K562 (cell line): ENCODE measurements around the gene LEPROT. TPM values are rescaled to one million over a fixed set of nuclear protein-coding genes. Genes with fewer than 3 reads are reported as not detected.

ENCODE experiments used
- CHD7 ChIP-seq: fragments of 200-600 bp; sonication (generic); IDR thresholded peaks from one replicate; pipeline ENCODE4 v1.6.1; 2012; ENCODE audit warnings: mild to moderate bottlenecking, low read depth, low read length, inconsistent platforms
- CREM ChIP-seq: IDR thresholded peaks from 2 replicates; pipeline ENCODE4 v1.6.1; 2014; ENCODE audit warnings: antibody characterized with exemption, low read depth
- JUN ChIP-seq, 2 experiments: sonication (generic) in 1 of 2; formaldehyde crosslinking in 1 of 2; IDR thresholded peaks; 2 replicates each; pipeline versions ENCODE4 v1.6.1 to v1.8.0; 2012 to 2022; ENCODE audit warnings: borderline replicate concordance in 2 of 2, mild to moderate bottlenecking in 2 of 2, improper control_type of control experiment in 1 of 2, low read depth in 1 of 2, low read length in 1 of 2, missing genetic modification reagents in 1 of 2
- XRCC4 ChIP-seq: IDR thresholded peaks from one replicate; pipeline ENCODE4 v1.6.1; 2011; ENCODE audit not compliant: insufficient read depth, insufficient read length; ENCODE audit errors: extremely low read depth
- ZFP91 ChIP-seq: sonication (generic); formaldehyde crosslinking; IDR thresholded peaks from 2 replicates; pipeline ENCODE4 v1.8.0; 2022; ENCODE audit warnings: mild to moderate bottlenecking, missing genetic modification reagents
- ZFX ChIP-seq: sonication (generic); formaldehyde crosslinking; IDR thresholded peaks from 2 replicates; pipeline ENCODE4 v1.8.0; 2022; ENCODE audit warnings: mild to moderate bottlenecking, missing genetic modification reagents, moderate library complexity
- ZKSCAN8 ChIP-seq: fragments of 200-800 bp; sonication (Bioruptor generic); IDR thresholded peaks from 2 replicates; pipeline ENCODE4 v1.6.1; 2016; ENCODE audit warnings: missing genetic modification characterization, missing compliant biosample characterization
- ZNF217 ChIP-seq: sonication (generic); formaldehyde crosslinking; IDR thresholded peaks from 2 replicates; pipeline ENCODE4 v1.8.0; 2022; ENCODE audit warnings: mild to moderate bottlenecking, missing genetic modification reagents
- ZNF282 ChIP-seq: sonication (generic); formaldehyde crosslinking; IDR thresholded peaks from 2 replicates; pipeline ENCODE4 v1.8.1; 2023; ENCODE audit warnings: missing genetic modification reagents
- ZNF644 ChIP-seq: fragments of 200-800 bp; sonication (Bioruptor generic); IDR thresholded peaks from 2 replicates; pipeline ENCODE4 v1.6.1; 2016; ENCODE audit warnings: low read depth, missing genetic modification characterization, missing compliant biosample characterization
- polyA plus RNA-seq, 8 experiments: library from polyadenylated mRNA; depleted of rRNA in 4 of 8; stranded (reverse) in 5 of 8; unstranded in 3 of 8; fragments of >200 nt; fragmentation: Nextera tagmentation in 2 of 8; fragmentation: Illumina TruSeq in 1 of 8; extraction: Ambion mirVana in 2 of 8; extraction: Trizol in 1 of 8; gene quantifications; 2 replicates each; pipeline versions ENCODE4 v1.2.1 to v1.2.3, GENCODE V29; 2011 to 2014; ENCODE audit warnings: inconsistent platforms in 1 of 8, missing spikeins in 1 of 8
- total RNA-seq, 7 experiments: library from RNA; depleted of rRNA in 6 of 7; stranded (reverse); fragments of >200 nt in 6 of 7; fragmentation: Illumina TruSeq in 2 of 7; extraction: Trizol in 2 of 7; gene quantifications; 2 replicates each; pipeline versions ENCODE4 v1.2.1 to v1.2.3, GENCODE V29; 2011 to 2021; ENCODE audit warnings: low replicate concordance in 1 of 7
- TF ChIP-seq, protein P1 (sequence below): sonication (generic); formaldehyde crosslinking; IDR thresholded peaks from 2 replicates; pipeline ENCODE4 v1.8.1; 2023; ENCODE audit warnings: mild to moderate bottlenecking, missing genetic modification reagents

Gene LEPROT
- total and polyA plus RNA-seq, 9 of the 15 experiments (the other 6 are each of a cell fraction or from before 2014, with no cell fraction given): 28.1 to 97.5 (median 45.8) TPM

DNA sequence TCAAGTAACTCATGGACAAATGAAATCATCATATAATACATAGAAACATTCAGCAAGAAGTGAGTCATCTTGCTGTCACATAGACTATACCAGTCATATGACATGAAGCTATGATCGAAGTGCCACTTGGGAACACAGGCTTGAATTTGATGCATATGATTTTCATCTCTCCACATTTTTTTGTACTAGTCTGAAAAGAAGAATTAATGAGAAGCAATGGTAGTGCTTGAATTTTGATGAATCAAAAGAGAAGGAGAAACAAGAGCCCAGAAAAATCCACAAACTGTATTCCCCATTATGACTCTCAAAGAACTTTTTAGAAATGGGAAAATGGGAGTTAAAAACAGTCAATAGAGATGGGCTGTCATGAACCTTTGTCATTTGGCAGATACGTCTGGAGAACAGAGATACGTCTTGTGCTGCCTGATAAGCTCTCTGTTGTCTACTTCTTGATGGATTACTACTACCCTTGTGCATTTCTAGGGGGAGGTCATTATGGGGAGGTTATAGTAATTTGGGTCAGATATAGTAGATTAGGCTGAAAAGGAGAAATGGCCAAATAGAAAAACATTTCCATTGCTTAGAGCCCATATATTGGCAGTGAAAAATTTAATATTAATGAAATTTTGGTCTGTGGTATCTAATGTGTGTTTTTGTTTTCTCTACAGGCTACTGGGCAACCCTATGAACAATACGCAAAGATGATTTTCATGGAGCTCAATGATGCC, 8.0 kb upstream of the LEPROT start (continued):
- TF ChIP-seq, protein P1, sequence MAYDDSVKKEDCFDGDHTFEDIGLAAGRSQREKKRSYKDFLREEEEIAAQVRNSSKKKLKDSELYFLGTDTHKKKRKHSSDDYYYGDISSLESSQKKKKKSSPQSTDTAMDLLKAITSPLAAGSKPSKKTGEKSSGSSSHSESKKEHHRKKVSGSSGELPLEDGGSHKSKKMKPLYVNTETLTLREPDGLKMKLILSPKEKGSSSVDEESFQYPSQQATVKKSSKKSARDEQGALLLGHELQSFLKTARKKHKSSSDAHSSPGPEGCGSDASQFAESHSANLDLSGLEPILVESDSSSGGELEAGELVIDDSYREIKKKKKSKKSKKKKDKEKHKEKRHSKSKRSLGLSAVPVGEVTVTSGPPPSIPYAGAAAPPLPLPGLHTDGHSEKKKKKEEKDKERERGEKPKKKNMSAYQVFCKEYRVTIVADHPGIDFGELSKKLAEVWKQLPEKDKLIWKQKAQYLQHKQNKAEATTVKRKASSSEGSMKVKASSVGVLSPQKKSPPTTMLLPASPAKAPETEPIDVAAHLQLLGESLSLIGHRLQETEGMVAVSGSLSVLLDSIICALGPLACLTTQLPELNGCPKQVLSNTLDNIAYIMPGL (CRISPR knock-in tag): no peak
- TF ChIP-seq JUN (IDR thresholded peaks at IDR 0.05; ENCODE audit: borderline replicate concordance, low read depth, low read length) (peak; percentile 88), JUN (CRISPR knock-in tag; IDR thresholded peaks at IDR 0.05; ENCODE audit: borderline replicate concordance) (no peak), ZFX (no peak), ZNF644 (tag) (0 out of 2 replicates have a peak, but pooled peaks have one; percentile 6), ZFP91 (CRISPR knock-in tag) (no peak), CHD7 (no peak), ZNF282 (no peak), CREM (peak; percentile 78), ZKSCAN8 (CRISPR knock-in tag) (peak; percentile 67), ZNF217 (CRISPR knock-in tag) (no peak), XRCC4 (no peak)
